NCI-H2227 (cell line): ENCODE data around the gene PZP.

ENCODE experiments used
- DNase-seq: peaks from one replicate; lab custom pipeline; 2025; ENCODE audit not compliant: unreplicated experiment; lab: John Stamatoyannopoulos, UW

PZP gene

DNA sequence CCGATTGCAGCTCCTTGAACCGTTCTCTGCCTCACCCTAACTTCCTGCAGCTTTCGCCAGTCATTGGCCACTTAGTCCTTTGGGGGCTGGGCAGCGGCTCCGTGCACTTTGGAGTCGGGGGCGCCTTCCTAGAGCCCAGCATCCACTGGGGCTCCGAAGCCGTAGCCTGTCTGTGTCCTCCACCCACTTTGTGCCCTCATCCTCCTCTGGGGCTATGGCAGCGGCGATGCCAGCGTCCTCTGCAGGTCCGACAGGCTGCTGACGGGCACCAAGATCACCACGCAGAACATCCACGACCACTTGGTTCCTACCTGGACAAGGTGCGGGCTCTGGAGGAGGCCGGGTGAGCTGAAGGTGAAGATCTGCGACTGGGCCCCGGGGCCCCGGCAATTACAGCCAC lies 80.7 kb downstream of the PZP start:
- no peak for DNase-seq

DNA sequence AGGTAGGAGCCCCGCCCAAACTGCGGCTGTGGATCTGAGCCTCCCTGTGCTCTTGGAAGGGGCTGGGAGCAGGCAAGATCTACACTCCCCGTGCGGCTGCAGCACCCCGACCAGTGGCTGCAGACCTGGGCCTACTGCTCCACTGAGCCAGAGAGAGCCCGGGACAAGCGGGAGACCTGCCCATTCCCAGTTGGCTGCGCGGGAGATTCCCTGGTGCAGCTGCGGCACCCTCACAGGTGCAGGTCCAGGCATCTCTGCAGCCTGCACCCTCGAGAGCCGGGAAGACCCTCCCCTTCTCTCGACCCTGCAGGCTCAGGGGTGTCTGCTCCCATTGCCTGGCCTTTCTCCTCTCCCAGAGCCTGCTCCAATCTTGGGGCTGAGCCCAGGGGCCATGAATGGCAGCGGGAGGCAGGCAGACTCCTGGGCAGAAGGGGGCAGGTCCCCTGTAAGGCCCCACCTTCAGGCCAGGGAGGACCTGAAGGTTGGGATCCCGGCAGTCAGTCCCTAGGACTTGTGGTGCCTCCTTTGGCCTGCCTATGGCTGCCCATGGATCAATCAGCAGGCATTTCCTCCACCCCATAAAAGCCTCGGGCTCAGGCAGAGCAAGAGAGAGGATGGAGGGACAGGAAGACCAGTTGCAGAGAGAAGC lies 83.7 kb downstream of the PZP start:
- peak; percentile 3 for DNase-seq

DNA sequence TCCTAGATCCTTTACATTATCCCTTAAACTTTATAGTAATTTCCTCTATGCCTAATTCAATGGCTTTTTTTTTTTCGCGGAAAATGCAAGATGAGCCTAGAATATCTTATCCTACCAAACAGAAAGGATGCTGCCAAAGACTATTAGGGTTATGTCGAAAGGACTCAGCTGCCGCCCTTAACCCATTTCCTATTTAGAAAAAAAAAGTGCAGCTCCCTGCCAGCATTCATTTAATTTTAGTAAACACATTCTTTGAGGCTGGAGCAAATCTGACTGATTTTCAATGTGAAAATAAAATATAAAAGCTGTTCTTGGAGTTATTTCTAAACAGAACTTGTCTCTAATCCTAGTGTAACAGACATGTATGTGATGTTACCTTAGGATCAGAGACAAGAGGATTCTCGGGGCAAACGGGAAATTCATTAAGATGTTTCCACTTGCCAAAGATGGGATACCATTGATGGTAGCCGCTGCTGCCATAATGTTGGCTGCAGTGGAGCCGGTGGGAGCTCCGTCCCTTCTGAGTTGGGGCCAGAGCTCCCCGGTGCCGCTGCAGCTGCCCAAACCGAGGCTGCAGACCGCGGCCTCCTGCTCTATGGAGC lies 84.3 kb downstream of the PZP start:
- no peak for DNase-seq

DNA sequence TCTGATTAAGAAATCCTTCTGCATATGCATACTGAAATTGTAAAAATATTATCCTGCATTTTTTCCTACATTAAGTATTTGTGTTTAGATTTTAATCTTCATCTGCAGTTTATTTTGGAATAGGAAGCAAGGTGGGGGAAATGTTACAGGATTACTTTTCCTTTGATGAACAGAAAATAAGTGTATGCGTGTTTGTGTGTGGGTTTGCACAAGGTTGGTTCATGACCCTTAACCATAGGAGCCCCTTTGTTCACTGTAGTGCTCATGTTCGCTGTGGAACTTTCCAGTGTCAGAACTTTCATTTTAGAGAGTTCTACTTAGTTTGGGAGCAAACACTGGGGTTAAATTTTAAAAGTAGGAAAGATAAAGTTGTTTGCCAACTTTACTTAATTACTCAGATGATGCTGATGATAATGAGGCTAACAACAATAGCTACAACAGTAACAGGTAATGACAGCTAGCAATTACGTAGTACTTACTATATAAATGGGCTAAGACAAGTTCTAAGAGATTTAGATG lies 86.0 kb downstream of the PZP start:
- no peak for DNase-seq

DNA sequence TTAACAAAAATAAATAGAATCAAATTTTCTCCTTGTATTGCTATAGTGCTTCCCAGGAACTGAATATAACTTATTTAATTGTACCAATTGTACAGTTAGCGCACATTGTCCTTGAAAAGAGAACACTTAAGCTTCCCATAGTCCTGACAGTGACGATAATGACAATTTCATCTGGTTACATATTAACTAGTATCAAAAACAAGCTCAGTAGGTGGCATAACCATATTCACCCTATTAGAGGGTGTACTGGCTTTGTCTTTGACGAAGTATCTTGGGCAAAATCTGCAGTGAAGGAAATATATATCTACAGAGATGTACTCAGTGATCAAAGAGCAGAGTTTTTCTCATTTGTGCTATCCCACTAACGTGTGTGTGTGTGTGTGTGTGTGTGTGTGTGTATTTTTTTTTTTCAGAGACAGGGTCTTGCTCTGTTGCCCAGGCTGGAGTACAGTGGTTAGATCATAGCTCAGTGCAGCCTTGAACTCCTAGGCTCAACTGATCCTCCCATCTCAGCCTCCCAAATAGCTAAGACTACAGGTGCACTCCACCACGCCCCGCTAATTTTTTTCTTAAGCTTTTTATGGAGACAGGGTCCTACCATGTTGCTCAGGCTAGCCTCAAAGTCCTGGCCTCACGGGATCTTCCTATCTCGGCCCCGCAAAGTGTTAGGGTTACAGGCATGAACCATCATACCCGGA lies 87.6 kb downstream of the PZP start:
- DNase-seq: no peak

DNA sequence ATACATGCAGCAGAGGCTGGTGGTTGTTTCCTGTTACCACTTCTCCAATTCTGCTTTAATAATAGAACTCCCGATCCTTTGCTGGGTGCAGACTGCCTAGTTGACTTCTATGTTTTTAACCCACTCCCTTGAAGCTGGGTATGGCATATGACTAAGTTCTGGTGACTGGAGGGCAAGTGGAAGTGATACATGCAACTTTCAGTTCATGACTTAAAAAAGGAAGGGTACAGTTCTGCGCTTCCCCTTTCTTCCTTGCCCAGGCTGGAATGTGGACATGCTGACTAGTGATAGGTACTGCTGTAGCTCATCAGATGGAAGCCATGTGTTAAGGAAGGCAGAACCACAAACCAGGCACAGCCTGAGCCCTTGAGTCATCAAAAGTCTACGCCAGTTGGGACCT lies 90.0 kb downstream of the PZP start:
- DNase-seq: no peak

DNA sequence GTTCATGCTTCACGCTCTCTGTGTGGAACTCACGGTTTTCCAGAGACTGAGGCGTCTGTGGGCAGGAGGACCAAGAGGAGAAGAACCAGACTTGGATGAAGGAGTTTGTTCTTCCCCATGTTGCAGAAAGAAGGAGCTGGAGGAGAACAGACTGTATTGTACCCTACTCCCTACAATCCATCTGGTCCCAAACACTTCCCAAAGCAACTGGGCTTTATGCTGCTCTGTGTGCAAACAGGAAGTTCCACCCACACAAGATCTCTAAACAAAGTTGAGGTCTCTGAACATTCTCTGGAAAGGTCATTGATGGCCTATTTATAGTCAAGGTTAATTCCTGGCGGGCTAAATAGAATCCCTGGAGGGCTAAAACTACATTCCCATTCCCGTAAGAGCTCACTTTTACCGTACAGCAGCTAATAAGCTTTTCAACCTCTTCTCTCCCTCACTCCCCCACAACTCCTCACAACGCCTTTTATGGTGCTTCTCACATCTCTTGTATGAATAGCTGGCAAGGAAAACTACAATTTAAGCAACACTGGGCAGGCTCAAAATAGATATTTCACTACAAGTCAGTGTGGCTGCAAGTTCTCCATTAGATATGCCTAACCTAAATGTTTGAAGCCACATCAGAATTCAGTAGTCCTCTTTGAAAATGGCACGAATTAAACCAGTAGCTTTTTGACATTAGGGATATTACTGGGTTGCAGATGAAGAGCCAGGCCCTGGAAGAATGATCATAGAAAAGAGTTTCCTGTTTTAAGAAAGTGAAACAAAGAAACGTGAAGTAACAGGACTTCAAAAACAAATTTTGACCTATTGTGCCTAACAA lies 92.2 kb downstream of the PZP start, which contains the start of gene A2M:
A2M (minus strand) TSS at position 189 of the 829 bp plus-strand sequence; CDS start at position 119, 70 bp downstream.
- DNase-seq: no peak

DNA sequence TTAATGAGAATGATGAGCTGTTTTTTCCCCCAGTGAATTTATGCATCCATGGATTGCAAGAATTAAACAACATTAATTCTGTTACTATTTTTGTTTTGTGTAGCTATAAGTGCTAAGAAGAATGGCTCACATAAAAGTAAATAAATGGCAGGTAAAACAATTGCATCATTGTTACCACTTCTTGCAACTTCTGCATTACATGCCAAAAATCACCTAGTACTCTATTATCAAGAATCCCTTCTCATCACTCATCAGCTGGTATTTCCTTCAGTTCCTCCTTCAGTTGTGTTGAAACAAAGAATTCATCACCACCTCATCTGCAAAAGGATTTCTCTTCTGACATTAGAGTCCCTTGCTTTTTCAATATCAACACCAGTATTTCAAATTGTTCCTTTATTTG lies 93.2 kb downstream of the PZP start:
- DNase-seq: no peak

DNA sequence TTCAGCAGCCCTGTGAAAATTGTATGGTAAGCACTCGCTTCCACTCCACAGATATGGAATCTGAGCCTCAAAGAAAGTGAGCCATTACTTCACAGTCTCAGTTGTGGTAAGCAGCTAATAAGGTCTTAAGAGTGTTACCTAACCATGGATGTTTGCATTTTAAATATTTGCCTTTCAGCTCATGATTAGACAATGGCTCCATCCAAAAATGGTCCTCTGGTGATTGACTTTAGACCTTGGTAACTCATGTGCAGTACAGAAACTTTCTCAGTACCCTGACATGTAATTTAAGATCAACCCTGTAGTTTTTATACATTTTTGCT lies 94.2 kb downstream of the PZP start:
- no peak for DNase-seq

DNA sequence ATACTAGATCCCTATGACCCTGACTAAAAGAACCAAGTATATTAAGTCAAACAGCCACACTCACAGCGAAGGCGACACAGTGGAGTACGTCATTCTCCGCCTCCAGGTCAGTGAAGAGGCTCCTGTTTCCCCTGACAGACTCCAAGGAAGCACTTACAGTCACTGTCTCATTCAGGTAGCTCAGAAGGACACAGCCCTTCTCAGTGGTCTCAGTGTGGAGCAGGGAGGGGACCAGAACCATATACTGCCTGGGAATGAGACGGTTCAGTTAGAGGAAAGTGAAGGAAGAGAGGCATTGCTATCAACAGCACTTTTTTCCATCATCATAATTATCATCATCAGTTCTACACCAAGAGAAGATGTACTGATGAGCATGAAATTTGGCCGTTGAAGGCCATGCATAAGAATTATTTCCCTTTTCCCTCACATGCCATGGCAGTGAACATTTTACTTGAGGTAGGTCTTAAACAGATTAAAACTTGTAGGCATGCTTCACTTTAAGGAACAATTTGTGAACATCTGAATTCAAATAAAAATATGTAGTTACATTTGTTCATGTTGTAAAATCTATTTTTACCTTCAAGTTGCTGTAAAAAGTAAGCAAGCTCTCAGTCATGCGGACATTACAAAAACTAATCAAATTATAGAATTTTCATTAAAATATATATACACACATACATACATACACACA lies 94.8 kb downstream of the PZP start:
- no peak for DNase-seq

DNA sequence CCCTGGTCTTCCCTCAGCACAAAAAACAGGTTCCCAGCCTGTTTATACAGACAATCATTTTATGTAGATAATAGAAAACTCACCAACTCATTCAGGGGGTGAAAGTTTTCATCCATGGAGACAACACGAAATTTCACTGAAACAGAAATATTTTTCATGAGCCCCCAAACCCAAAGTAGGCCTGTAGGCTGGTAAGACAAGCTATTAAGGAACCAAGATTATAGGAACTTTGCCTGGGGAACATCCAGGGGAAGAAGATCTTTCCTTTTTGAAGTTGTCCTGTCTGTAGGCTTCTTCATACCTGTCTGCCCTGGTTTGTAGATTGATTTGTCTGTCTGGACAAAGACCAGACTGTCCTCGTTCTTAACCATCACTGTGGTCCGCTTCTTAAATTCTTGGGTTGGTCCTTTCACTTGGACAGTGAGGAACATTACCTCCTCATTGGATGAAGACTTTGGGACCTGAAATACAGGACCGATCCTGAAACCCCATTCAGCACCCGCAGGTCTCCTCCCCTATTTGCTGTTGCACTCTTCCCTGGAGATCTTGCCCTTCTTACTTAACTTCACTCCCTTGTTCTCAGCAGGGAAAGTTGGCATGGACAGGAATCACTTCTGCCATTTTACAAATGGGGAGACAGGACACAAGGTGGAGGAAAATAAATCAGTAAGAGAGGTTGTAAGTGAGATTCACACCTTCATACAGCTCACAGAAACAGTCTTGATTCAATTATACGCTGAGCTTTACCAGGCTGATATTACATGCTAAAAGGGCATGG lies 95.9 kb downstream of the PZP start:
- no peak for DNase-seq

DNA sequence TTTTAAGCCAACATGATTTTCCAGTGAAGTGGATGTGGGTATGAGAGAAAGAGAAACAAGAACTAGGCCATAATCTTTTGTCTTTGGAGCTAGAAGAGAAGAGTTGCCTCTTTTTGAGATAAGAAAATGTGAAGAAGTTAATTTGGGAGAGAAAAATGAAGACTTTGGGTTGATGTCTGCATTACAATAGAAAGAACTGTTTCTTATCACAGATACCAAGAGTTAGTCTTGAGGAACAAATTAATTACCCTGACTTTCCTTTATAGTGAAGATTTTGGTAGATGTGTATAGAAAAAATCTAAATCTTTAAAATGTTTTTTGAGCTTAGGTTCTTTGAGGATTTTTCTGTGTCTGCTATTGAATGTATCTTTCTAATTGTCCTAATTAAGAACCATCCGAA lies 96.7 kb downstream of the PZP start:
- DNase-seq: no peak

DNA sequence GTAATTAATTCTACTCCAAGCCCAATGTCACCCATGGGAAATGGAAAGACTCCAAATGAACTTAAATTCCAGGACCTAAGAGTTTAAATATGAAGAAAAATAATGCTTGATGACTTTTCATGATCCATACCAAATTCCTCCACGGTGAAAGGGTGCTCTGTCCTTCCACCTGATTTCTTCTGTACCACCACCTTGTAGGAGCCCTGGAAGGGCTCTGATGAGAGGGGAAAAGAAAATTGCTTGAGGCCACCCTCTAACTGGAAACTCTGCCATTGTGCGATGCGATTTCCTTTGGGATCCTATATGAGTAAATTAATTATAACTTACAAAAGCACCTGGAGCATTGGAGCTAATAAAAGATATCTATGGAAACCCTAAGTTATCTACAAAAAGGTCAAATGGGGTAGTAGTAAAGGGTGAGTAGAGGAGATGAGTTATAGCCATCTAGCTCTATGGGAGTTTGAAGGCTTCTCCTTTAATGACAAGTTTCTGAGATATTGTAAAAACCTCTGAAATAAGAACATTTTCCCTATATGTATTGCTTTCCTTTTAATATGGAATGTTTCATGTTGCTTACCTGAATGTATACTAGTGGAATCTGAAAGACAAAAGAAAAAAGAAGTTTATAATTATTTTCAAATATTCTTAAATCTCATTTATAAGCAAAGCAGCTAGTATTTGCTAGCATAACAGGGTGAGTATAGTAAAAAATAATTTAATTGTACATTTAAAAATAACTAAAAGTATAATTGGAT lies 98.3 kb downstream of the PZP start:
- DNase-seq: no peak

DNA sequence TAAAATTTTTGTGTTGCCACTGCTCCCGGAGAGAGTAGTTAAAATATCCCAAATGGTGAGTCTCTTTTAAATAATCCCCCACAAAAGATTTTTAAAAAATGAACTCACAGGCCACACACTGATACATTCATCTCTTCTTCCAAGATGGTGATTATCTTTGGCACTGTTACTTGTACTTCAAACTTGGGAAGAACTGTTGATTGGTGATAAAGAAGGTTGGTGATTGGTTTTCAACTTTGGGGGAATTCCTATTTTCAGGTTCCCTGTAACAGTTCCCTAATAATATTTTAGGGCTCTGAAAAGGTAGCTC lies 99.0 kb downstream of the PZP start:
- no peak for DNase-seq

DNA sequence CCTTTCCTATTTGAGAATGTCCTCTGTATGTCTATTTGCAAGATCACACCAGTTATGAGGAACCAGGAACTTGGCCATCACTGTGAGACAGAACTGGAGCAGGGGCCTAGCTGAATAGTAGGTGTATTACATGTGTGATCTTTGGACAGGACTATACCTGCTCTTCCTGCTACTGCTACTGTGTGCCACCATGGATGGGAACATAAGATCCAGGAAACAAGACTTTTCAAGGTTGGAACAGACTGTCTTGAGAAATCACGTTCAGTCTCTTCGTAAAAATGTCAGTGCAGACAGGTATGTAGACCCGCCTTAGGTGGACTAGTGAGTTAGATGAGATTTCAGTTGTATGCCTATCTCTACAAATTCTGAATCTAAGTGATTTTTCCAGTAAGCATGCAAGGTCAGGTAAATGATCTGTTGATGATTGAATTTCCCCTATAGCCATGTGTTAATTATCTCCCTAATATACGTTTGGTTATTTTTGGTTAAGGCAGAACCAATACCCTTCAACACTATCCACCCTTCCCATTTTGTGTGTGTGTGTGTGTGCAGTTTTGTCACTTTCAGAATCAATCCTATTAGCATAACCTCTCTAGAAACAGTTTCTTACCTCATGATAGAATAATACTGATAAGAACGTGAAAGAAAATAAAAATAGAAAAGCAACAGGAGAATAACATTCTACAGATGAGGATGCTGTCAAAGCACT lies 99.5 kb downstream of the PZP start:
- no peak for DNase-seq

DNA sequence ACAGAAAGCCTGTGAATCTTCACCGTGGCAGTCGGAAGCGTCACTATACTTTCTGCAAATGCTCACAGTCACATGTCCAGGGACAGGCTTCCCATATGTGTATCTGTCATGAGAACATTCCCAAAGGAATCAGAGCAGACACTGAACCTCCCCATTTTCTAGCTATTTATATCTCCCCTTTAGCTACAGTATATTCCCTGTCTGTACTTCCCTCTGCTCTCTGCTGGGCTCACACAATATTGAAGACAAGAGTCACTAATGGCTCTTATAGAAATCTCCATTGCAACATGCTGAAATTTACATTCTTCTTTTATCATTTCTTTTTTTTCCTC lies 100.7 kb downstream of the PZP start:
- no peak for DNase-seq

DNA sequence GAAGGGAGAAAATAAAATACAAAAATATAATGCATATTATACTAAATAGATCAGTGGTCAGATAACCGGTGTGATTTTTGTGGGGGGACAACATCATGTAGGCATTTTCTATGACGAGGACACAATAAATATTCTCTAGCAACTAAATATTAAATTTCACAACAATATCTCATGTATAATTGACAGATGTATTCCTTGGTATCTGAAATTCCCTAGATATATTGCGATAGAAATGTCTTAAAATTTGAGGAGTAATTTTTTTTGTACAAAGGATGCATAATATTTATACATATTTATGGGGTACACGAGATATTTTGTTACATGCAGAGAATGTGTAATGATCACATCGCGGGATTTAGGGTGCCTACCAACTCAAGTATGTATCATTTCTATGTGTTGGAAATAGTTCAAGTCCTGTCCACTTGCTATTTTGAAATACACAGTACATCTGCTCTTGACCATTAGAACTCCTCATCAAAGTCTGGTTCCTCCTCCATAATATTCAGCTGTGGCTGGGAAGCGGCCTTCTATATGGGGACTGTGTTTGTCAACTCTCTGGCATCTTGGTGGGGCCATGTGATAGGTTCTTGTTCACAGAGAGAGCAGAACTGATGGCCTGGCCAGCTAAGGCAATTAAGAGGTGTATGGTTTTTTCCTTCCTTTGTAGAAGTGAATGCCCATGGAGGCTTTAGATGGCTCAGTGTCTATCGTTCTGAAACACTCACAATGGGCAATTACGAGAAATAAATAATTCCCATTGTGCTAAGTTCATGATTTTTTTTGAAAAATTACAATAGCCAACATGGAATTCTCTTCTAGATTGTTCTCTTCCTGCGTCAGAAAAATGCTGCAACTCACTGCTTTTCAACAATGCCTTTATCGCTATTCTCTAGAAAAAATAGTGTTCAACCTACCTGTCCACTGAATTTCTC lies 101.3 kb downstream of the PZP start:
- no peak for DNase-seq

DNA sequence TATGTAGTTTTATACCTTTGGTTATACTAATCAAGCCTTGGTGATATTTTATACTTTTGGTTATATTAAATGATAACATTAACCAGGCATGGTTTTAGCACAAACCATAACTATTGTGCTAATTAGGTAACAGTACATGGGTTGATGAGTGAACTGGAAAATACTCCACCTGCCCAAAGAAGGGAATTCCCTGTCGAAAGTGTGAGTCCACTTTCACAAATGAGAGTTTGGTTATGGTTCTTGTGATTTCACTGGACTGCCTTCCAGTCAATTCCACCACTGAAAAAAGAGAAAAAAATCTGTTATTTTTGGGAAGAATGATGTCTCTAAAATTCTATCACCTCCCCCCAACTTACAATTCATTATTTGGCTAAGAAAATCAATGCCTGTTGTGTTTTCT lies 102.1 kb downstream of the PZP start:
- no peak for DNase-seq
